HG02642 (cell line): Measurements from ENCODE around the gene WDR54.
"Not testable (repeated sequence)": the region's sequence is repeated elsewhere in the genome, so short reads cannot be mapped to it uniquely, and the experiment has no call there.

Experiments used
- ATAC-seq: cut with Tn5 transposase; IDR thresholded peaks from one replicate; pipeline ENCODE4 v1.9.1; 2021; ENCODE audit warnings: mild to moderate bottlenecking; ENCODE audit not compliant: unreplicated experiment, poor library complexity

Gene WDR54

GRCh38 chr2:74447230-74447999 lies 25.9 kb downstream of the WDR54 start:
- no peak for ATAC-seq

GRCh38 chr2:74448771-74449170 lies 27.2 kb downstream of the WDR54 start:
- ATAC-seq: no peak

DNA sequence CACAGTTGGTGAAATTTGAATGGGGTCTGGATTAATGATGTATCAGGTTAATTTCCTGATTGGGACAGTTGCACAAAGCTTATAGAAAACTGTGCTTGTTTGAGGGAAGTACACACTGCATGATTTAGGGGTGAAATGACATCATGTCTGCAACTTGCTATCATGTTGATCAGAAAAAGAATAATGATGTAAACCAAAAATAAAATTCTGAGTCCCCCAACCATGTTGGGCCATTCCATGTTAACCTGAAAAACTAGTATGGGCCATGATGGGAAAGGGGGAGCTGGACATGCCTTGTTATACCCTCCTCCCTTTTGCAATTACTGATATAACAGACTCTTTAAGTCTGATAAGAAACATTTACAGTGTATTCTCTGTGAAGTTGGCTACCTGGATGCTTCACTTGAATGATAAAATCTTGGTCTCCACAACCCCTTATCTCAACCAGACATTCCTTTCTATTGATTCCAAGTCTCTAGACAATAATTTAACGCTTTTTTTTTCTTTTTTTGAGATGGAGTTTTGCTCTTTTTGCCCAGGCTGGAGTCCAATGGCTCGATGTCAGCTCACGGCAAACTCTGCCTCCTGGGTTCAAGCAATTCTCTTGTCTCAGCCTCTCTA lies 29.1 kb downstream of the WDR54 start:
- no peak for ATAC-seq

DNA sequence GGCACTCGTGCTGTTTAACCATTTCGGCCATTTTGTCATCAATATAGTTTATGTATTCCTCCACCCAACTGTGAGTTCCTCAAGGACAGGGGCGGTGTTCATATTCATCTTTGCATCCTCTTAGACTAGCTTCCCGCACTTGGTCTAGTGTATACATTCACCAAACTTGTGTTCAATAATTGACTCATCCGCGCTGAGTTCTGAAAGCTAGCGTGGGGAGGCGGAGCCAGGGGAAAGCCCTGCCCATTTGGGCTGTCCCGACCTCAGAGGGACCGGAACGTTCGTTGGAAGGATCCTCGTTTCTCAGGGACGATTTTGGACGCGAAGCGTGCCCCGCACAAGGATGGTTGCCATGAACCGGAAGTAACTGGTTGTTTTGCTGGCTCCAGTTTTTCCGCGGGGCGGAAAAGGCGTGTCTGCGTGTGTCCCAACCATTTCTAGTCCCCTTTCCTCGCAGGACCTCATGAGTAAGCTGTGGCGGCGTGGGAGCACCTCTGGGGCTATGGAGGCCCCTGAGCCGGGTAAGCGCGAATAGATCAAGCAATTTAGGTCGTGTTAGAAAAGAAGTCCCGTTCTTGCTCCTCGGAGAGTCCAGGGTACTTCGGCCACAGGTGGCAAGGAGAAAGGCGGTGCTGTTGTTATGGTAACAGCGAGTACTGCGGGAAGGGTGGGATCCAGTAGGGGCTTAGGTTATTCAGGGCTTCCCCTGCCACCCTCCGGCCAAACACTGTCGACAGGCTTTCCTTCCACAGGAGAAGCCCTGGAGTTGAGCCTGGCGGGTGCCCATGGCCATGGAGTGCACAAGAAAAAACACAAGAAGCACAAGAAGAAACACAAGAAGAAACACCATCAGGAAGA lies 33.4 kb downstream of the WDR54 start, which contains the start of gene INO80B:
Gene INO80B, plus strand, starts transcription at position 434 of the 858 bp plus-strand sequence. Its CDS starts 30 bp downstream, at position 464.
- peak; percentile 48 for ATAC-seq

DNA sequence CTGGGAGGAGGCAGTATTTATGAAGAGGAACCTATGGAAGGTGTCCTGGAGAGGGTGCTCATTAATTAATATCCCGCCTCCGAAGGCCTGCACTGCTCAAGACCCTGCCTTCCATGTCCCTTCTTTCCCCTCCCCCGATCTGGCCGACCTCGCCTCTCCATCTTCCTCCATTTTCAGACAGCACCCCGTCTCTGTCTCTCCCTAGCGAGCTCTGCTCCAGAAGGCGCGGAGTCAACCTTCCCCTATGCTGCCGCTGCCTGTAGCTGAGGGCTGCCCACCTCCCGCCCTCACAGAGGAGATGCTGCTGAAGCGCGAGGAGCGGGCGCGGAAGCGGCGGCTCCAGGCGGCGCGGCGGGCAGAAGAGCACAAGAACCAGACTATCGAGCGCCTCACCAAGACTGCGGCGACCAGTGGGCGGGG lies 35.6 kb downstream of the WDR54 start:
- ATAC-seq: no peak

DNA sequence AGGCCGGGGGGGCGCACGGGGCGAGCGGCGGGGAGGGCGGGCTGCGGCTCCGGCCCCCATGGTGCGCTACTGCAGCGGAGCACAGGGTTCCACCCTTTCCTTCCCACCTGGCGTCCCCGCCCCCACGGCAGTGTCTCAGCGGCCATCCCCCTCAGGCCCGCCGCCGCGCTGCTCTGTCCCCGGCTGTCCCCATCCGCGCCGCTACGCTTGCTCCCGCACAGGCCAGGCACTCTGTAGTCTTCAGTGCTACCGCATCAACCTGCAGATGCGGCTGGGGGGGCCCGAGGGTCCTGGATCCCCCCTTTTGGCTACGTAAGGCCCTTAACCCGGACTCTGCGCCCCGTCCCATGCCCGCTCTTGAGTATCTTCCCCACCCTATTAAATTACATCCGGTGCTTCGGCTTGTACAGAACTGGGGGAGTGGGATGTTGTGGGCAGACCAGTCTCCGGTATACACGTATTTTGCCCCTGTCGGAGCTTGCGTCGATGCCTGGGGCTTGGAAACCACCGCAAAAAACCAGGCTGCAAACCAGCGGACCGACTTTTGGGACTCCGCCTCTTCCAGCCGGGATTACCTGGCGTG lies 36.1 kb downstream of the WDR54 start:
- ATAC-seq: peak; percentile 39

- ATAC-seq: peak; percentile 86
These were observed 36.8 kb downstream of the WDR54 start, which contains the start of gene WBP1 for GRCh38 chr2:74458132-74458937. TSS of gene WBP1 (plus strand) at chr2:74458438. CDS start at chr2:74458603, 165 bp downstream.

- no peak for ATAC-seq
These were observed 37.4 kb downstream of the WDR54 start for GRCh38 chr2:74458938-74459363.

GRCh38 chr2:74459503-74460118 lies 38.1 kb downstream of the WDR54 start:
- not testable (repeated sequence) for ATAC-seq

GRCh38 chr2:74460187-74460586 lies 38.7 kb downstream of the WDR54 start:
- ATAC-seq: not testable (repeated sequence)

- ATAC-seq: no peak
These were observed 39.9 kb downstream of the WDR54 start for GRCh38 chr2:74461187-74462053.

DNA sequence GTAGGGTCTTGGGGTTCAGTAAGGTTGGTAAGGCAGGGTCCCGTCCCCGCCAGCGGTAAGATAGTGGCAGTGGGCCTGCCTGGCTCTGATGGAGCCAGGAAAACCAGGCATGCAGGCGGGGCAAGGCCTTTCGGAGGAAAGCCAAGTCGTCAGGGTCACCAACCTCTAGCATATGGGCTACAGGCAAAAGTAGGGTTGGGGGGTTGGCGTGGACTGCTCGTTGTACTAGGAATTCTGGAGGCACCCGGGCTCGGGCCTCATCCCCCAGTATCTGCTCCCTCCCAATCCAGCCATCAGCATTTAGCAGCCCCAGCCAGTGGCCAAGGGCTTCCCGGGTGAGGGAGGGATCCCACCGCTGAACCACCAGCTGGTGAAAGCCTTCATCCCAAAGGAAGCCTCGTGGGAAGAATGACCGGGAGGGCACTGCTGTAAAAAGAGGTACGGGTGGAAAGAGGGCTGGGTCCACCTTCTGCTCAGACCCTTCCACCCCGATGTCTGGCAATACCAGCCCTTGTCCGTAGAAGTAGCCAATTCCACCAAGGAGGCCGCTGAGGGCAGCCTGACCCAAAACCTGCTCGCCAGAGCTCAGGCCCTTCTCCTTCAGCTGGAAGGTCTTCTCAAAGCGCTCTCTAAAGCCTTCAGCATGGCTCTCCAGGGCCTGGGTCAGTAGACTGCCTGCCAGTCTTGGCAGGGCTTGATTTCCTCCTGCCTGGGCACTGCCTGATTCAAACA lies 40.7 kb downstream of the WDR54 start:
- no peak for ATAC-seq

DNA sequence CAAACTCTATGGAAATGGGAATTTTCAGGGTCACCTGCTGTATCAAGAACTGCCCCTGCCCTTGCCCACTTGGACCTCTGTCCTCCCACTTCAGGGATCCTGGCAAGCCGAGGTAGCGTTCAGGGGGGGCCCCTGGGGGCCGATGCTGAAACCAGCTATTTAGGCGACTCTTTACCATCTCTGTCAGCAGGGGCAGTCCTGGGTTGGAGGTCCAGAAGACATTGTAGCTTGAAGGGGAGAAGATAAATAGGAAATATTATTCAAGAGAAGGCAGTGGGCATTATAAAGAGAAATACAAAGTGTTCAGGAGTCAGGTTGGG lies 41.2 kb downstream of the WDR54 start:
- no peak for ATAC-seq

DNA sequence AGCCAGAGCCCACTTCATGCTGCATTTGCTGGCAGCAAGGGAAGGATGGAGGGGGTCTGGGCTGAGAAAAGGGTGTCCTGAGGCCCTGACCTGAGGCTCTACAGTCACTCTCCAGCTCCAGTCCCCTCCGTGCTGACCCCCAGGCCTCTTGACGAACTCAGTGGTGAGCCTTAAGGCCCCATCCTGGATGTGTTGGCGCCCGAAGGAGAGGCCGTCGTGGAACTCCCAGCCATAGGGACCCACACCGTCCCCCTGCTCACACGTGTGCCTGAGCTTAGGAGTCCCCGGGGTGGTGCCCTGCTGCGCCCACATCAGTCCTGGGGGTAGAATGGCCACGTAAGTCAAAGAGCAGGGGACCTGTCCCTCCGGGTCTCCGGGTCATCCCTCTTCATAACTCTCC lies 42.9 kb downstream of the WDR54 start:
- ATAC-seq: peak; percentile 5

DNA sequence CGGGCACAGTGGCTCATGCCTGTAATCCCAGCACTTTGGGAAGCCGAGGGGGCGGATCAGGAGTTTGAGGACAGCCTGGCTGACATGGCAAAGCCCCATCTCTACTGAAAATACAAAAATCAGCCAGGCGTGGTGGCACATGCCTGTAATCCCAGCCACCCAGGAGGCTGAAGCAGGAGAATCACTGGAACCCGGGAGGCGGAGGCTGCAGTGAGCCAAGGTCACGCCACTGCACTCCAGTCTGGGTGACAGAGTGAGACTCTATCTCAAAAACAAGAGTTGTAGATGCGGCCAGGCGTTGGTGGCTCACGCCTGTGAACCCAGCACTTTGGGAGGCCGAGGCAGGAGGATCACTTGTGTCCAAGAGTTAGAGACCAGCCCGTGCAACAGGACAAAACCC lies 49.2 kb downstream of the WDR54 start:
- ATAC-seq: not testable (repeated sequence)

DNA sequence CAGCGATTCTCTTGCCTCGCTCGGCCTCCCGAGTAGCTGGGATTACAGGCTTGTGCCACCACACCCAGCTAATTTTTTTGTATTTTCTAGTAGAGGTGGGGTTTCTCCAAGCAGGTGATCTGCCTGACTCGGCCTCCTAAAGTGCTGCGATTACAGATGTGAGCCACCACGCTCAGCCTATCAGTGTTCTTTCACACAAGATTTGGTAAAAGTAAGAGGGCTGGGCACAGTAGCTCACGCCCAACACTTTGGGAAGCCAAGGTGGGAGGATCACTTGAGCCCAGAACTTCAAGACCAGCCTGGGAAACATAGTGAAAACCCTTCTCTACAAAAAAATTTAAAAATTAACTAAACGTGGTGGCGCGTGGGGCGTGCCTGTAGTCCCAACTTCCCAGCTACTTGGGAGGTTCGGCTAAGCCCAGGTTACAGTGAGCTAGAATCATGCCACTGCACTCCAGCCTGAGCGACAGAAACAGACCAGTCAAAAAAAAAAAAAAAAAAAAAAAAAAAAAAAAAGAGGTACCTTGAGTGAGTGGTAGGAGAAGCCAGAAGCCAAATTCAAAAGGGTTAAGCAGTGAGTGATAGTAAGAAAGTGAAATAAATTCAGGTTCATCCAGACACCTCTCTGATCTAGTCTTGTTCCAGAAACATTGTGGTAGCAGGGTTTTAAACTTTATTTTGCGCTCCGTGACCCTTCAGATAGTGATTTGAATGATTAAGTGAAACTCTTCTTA lies 50.0 kb downstream of the WDR54 start:
- ATAC-seq: no peak
